Embryonic facial prominence (tissue), 1 donor: ENCODE results near the gene SACM1L.

ENCODE experiments used
- DNase-seq: peaks from one replicate; pipeline ENCODE4 v3.0.0-alpha.2; 2016; ENCODE audit errors: extremely low spot score

Gene SACM1L

GRCh38 chr3:45789235-45789812 lies 100.1 kb downstream of the SACM1L start:
- no peak for DNase-seq

DNA sequence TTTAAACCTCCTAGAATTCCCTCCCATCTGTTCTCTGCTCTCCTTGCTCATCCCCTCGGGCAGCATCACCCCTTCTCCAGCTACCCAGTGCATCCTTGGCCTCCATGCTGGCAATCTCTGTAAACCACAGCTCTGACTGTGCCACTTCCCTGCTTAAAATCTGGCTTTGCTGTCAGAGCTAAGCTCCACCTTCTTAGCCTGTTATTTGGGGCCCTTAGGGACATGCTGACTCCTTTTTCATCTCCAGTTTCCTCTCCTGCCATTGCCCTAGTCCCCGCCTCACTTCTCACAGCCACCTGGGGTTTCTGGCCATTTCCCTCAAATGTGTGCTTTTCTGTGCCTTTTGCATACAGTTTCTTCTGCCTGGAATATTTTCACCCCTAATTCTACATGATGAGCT lies 101.4 kb downstream of the SACM1L start:
- no peak for DNase-seq

DNA sequence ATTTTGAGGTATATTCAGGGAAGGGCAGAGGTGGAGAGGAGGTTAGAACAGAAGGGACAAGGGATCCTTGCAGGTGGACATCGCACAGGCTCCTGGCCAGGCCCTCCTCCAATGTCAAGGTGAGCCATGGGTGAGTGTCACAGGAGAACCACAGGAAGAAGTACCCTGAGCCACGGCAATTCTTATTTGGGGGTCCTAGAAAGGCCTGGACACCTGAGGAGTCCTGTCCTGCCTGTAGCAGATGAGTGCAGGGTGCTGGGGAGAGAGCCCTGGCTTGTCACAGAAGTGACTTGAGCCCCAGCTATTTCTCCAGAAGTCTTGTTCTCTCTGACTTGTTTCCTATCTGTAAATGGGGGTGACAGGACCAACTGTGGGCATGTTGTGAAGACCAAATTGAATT lies 102.8 kb downstream of the SACM1L start:
- no peak for DNase-seq

DNA sequence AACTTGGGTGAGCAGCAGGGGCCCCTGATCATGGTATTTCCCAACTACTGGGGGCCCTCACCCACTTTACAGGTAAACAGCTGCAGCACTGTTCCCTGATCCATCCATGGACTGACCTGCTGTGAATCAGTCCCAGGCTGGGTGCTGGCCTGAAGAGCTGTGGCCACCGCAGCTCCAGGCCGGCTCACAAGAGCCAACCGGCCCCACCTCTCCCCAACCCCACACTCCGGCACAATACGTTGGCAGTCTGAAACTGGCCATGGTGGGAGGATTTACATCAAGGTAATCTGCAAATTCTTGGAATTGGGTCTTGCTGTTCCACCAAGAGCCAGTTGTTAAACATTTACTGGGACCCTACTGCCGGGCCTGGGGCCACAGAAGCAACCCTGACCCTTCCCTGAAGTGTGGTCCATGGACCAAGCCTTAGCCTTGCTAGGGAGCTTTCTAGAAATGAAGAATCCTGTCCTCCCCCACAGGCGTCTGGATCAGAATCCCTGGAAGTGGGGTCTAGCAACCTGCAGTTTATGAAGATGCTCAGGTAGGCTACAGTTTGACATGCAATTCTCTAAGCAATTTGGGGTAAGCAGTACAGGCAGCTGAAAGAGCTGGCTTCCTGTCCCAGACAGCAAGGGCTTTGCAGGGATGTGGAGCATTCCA lies 103.4 kb downstream of the SACM1L start:
- DNase-seq: no peak

GRCh38 chr3:45793482-45794176 lies 104.4 kb downstream of the SACM1L start:
- DNase-seq: no peak

GRCh38 chr3:45794177-45794560 lies 105.0 kb downstream of the SACM1L start:
- DNase-seq: no peak

DNA sequence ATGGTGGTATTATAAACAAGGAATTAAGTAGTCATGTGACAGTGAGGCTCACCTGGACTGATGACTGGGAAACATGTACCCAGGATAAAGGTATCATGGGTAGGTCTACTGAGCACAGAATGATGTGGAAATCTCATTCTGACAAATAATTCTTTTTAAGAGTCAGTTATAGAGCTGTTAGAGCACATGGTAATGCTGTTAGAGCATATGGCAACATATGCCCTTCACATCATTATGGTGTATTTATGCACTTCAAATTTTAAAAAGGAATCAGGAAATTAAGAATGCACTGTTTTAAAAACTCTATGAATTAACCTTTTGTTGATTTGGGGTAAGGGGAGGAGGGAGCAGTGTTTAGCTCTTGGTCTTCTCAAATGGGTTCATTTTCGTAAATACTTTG lies 105.5 kb downstream of the SACM1L start:
- DNase-seq: no peak
